GM12874 (cell line): ENCODE results near the gene GPC6.

Experiments used
- TF ChIP-seq, protein P1 (sequence below): IDR thresholded peaks from 2 replicates; pipeline ENCODE4 v1.5.1; 2011; ENCODE audit warnings: low read depth, mild to moderate bottlenecking, control low read depth, low read length, moderate library complexity; ENCODE audit not compliant: insufficient read depth

Gene GPC6

DNA sequence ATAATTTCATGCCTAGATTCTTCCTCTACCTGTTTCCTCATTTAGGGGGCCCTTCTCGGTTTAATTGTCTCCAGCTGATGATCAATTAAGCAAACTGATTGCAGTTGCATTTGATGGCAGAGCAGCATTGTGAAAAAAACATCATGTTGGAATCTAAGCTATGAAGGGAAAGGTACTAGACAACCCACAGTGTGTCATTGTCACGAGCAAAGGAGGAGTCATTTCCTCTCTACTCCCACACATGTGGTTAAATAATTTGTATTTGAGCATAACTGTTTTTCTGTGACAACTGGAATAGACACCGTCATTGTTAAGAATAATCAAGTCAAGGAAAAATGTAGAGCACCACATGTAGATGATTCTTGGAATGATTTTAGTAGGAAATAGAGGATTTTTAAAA, 1012.5 kb downstream of the GPC6 start:
- TF ChIP-seq, protein P1, sequence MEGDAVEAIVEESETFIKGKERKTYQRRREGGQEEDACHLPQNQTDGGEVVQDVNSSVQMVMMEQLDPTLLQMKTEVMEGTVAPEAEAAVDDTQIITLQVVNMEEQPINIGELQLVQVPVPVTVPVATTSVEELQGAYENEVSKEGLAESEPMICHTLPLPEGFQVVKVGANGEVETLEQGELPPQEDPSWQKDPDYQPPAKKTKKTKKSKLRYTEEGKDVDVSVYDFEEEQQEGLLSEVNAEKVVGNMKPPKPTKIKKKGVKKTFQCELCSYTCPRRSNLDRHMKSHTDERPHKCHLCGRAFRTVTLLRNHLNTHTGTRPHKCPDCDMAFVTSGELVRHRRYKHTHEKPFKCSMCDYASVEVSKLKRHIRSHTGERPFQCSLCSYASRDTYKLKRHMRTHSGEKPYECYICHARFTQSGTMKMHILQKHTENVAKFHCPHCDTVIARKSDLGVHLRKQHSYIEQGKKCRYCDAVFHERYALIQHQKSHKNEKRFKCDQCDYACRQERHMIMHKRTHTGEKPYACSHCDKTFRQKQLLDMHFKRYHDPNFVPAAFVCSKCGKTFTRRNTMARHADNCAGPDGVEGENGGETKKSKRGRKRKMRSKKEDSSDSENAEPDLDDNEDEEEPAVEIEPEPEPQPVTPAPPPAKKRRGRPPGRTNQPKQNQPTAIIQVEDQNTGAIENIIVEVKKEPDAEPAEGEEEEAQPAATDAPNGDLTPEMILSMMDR = no peak

DNA sequence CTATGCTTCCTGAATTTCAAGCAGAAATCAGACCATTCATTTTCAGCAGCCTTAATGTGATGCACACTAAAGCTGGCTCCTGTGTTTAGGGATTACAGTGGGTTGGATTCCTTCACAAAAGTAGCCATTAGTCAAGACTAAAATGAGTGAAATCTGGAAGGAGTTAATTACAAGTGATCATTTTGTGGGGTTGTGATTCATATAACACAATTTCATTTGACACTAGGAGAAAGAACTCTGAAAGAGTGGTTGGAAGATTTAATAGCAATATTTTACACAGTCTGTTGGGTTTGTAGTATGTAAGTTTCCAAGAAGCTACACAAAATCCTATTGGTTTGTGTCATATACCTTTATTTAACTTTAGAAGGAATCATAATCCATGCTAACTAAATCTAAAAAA, 1015.9 kb downstream of the GPC6 start:
- TF ChIP-seq, protein P1 = no peak

DNA sequence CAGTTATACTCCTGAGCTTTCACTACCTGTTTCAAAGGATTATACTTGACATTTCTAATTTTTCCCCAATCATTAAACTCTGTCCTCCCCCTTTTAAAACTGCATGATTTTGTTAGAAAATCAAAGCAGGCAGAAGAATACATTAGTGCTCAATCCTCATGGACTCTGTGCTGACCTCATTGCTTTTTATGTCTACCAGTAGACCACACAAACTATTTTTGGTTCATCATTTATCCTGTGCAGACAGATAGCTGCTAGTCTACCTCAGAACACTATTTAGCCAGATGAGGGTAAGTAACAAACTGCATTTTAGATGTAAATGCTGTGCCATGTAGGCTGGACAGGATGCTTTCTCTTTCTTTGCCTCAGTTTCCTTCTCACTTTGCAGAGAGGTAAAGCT, 1016.9 kb downstream of the GPC6 start:
- TF ChIP-seq, protein P1 = no peak

DNA sequence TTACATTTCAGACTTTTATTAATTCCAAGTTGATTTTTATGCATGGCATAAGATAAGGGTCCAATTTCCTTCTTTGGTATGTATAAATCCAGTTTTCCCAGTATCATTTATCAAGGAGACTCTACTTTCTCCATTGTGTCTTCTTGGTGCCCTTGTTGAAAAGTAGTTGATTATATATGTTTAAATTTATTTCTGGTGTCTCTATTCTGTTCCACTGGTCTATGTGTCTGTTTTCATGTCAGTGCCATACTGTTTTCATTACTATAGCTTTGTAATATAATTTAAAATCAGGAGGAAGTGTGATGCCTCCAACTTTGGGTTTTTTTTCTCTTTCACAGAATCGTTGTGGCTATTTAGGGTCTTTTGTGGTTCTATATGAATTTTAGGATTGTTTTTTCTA, 1019.9 kb downstream of the GPC6 start:
- TF ChIP-seq, protein P1 = no peak

DNA sequence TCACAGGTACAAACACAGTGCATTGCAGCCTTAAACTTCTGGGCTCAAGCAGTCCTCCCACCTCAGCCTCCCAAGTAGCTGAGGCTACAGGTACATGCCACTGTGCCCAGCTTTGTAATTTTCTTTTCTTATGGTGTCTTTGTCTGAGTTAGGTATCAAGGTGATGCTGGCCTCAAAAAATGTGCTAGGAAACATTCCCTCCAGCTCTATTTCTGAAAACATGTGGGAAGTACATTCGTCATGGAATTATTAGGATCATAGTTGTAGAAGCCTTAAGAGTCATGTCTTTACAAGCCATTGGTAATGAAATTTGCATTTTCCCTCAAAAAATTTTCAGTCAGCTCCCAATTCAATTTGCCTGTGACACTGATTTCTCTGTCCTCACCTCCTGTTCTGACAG, 1021.3 kb downstream of the GPC6 start:
- TF ChIP-seq, protein P1 = no peak

DNA sequence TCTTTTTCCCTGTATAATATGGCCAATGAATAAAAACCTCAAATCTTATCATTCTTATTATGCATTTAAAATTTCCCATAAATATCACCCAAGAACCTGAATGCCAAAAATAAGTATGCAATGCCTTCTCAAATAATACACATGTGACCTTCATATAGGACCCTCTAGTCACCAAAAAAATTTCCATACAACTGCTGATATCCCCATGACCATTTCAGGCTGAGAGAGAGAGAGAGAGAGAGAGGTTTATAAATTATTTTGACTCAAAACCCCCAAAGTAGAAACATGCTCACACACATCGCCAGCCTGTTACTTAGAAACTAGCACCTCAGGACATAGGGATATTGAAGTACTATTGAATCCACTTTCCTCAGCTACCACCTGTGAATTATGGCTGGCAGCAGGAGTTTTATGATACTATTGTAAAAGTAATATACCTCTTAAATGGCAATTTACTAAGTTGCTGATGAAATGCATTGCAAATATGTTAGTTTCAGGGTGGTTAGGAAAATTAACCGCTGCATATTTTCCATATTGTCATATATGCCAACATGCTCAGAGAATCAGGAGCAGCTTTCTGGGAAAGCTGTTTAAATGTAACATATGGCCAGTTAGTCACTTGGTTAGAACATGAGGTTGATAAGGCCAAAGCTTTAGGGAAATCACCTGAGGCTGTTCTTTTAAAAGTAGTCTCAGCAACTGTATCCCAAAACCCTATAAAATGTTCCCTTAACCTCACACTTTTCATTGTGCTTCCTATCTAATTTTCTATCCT, 1022.0 kb downstream of the GPC6 start:
- TF ChIP-seq, protein P1 = no peak

DNA sequence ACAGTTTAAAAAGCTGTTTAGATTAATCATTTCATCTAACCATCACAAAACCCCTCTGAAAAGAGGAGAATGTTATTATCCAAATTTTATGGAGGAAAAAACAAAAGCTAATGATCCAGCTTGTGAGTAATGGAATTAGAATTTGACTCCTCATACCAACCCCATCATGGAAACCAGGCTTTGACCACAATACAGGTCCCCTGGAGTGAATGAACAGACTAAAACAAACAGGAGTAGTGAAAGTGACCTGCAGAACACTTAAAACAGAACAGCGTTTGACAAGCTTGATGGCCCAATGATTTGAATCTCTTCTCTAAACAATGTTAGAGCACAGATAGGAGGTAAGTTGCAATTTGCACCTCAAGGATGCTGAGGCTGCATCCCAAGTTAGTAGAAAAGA, 1022.9 kb downstream of the GPC6 start:
- TF ChIP-seq, protein P1 = no peak
